Transverse colon (tissue), 4 donors: ENCODE data around the gene GLI1. TPM values are rescaled to one million over a fixed set of nuclear protein-coding genes. Genes with fewer than 3 reads are reported as not detected.

Source experiments
- DNase-seq: peaks from one replicate; pipeline ENCODE4 v3.0.0-alpha.2; 2019
- H3K27ac ChIP-seq, 4 donors: fragments of 200-600 bp; sonication (generic); 2 replicates each; pipeline ENCODE4 v1.5.1; 2016 to 2018; ENCODE audit warnings: inconsistent platforms in 4 of 4
- H3K27me3 ChIP-seq: fragments of 200-600 bp; sonication (generic); 2 replicates; pipeline ENCODE4 v1.5.1; 2017; ENCODE audit warnings: inconsistent platforms
- H3K36me3 ChIP-seq, 4 donors: fragments of 200-600 bp; sonication (generic); 2 replicates each; pipeline ENCODE4 v1.5.1; 2017 to 2019; ENCODE audit warnings: inconsistent platforms in 4 of 4
- H3K4me1 ChIP-seq, 4 donors: fragments of 200-600 bp; sonication (generic); 2 replicates each; pipeline ENCODE4 v1.5.1; 2017 to 2020; ENCODE audit warnings: inconsistent platforms in 4 of 4
- H3K4me3 ChIP-seq, 4 donors: fragments of 200-600 bp; sonication (generic); 1 replicate in 1 of 4; 2 replicates in 3 of 4; pipeline versions ENCODE4 v1.5.1 to v1.6.1; 2017 to 2019; ENCODE audit warnings: inconsistent platforms in 4 of 4
- H3K9me3 ChIP-seq, 2 donors: fragments of 200-600 bp; sonication (generic); 2 replicates each; pipeline ENCODE4 v1.5.1; 2017 to 2019; ENCODE audit warnings: inconsistent platforms in 2 of 2
- EP300 ChIP-seq: sonication (generic); formaldehyde crosslinking; IDR thresholded peaks from one replicate; pipeline ENCODE4 v1.6.1; 2017; ENCODE audit warnings: antibody characterized with exemption, low read depth
- POLR2A ChIP-seq: fragments of 450-650 bp; IDR thresholded peaks from one replicate; pipeline ENCODE4 v1.6.1; 2016; ENCODE audit warnings: antibody characterized with exemption, mild to moderate bottlenecking, moderate library complexity
- POLR2AphosphoS5 ChIP-seq, 3 donors: sonication (generic); formaldehyde crosslinking; IDR thresholded peaks; one replicate each; pipeline ENCODE4 v1.6.1; 2016; ENCODE audit warnings: antibody characterized with exemption in 3 of 3
- WGBS, 2 donors: methylation state at CpG; one replicate each; pipeline ENCODE4 v1.1.5; 2018; ENCODE audit warnings: low coverage in 1 of 2; 5-methylcytosine and 5-hydroxymethylcytosine counted together
- in situ Hi-C, 4 donors: fragments of 200-750 bp; cut with MboI; loops; one replicate each; pipeline versions ENCODE4 v1.15.0 to v1.15.1; 2017; ENCODE audit warnings: low sequenced_read_pairs in 3 of 4, low pct_ligation_motif_present in 1 of 4, low pct_unique_long_range_greater_than_20kb in 1 of 4
- intact Hi-C: fragments of 100-400 bp; cut with DNase I; formaldehyde crosslinking; loops from one replicate; pipeline ENCODE4 v1.15.1; 2023; ENCODE audit warnings: low total_unique reads
- total RNA-seq, 4 donors: library from RNA; depleted of rRNA; stranded (reverse); fragments of >200 nt; gene quantifications; one replicate each; pipeline ENCODE4 v1.1.0, GENCODE V29; 2016
- TF ChIP-seq, protein P1 (sequence below), 5 experiments: fragments of 200-600 bp in 3 of 5; fragments of 450-650 bp in 2 of 5; sonication (generic) in 3 of 5; IDR thresholded peaks; 1 replicate in 2 of 5; 2 replicates in 3 of 5; pipeline ENCODE4 v1.5.1; 2016 to 2017; ENCODE audit warnings: antibody characterized with exemption in 5 of 5, inconsistent platforms in 3 of 5, mild to moderate bottlenecking in 2 of 5, moderate library complexity in 1 of 5

Gene GLI1
- total RNA-seq, 4 donors from 2014 or later = 0.41 to 1.2 (median 0.79) TPM; not detected in 1

DNA sequence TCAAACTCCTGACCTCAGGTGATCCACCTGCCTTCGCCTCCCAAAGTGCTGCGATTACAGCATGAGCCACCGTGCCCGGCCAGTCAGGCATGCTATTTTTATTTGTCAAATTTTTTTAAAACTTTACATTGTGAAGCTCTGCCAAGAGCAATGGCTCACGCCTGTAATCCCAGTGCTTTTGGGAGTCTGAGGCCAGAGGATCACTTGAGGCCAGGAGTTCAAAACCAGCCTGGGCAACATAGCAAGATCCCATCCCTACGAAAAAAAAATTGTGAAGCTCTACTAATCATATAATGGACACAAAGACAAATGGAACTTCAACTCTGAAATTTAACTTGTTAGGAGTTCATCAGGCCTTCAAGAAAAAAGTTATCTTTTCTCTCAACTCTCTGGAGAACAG lies 30.6 kb upstream of the GLI1 start:
- H3K9me3 ChIP-seq = no peaks in the 10 kb centered on the region
- TF ChIP-seq EP300 (no peak), POLR2AphosphoS5 (IDR thresholded peaks at IDR 0.05) (no peak), POLR2A (no peak)
- TF ChIP-seq, protein P1, sequence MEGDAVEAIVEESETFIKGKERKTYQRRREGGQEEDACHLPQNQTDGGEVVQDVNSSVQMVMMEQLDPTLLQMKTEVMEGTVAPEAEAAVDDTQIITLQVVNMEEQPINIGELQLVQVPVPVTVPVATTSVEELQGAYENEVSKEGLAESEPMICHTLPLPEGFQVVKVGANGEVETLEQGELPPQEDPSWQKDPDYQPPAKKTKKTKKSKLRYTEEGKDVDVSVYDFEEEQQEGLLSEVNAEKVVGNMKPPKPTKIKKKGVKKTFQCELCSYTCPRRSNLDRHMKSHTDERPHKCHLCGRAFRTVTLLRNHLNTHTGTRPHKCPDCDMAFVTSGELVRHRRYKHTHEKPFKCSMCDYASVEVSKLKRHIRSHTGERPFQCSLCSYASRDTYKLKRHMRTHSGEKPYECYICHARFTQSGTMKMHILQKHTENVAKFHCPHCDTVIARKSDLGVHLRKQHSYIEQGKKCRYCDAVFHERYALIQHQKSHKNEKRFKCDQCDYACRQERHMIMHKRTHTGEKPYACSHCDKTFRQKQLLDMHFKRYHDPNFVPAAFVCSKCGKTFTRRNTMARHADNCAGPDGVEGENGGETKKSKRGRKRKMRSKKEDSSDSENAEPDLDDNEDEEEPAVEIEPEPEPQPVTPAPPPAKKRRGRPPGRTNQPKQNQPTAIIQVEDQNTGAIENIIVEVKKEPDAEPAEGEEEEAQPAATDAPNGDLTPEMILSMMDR (IDR thresholded peaks at IDR 0.05) = no peak
- no peak for DNase-seq
- WGBS, 2 donors = 78 to 84% methylated on average over 2 to 6 of the region's 6 CpGs
- peaks cover 5 to 22% (median 8%) of the 10 kb centered on the region in 4 donors for H3K4me1 ChIP-seq
- peak overlapping the region; percentile 94 to 98 (median 96) for H3K27ac ChIP-seq
- H3K27me3 ChIP-seq = no peaks in the 10 kb centered on the region
- H3K36me3 ChIP-seq = no peaks in the 10 kb centered on the region
- intact Hi-C loops = no loop called here
- in situ Hi-C loops = loop anchor here in 1 of 4 donors (25.0 kb wide), 1 partner anchor 117 kb away; no protein-coding TSS in a partner anchor
- H3K4me3 ChIP-seq = no peak overlapping the region

DNA sequence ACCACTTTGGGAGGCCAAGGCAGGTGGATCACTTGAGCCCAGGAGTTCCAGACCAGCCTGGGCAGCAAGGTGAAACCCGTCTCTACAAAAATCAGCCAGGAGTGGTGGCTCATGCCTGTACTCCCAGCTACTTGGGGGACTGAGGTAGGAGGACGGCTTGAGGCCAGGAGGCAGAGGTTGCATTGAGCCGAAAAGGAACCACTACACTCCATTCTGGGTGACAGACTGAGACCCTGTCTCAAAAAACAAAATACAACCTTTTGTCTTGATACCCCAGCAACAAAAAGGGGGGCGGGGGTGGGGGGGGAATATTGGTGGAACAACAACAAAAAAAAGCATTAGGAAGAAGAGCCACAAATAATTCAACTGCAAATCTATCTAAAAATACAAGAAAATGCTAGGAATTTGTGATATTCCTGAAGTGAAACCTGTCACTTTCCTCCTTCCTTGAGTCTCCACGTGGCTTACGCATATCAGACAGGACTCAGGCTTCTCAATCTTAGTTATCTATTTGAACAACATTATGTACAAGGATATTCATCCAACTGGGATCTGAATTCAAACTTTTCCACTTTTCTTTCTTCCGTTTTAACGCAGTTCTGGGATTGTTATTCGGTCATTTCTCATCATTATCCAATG lies 30.0 kb upstream of the GLI1 start:
- Histone ChIP-seq H3K4me1 (peaks cover 5 to 22% (median 8%) of the 10 kb centered on the region in 4 donors), H3K9me3 (no peaks in the 10 kb centered on the region), H3K36me3 (no peaks in the 10 kb centered on the region), H3K27ac (peak overlapping the region; percentile 94 to 98 (median 96)), H3K4me3 (peak overlapping the region; percentile 75 to 89 (median 78)), H3K27me3 (no peaks in the 10 kb centered on the region)
- in situ Hi-C loops (loop anchor here in 1 of 4 donors (25.0 kb wide), 1 partner anchor 117 kb away; no protein-coding TSS in a partner anchor), intact Hi-C loops (no loop called here)
- TF ChIP-seq, protein P1 (IDR thresholded peaks at IDR 0.05) = no peak
- TF ChIP-seq POLR2A (no peak), POLR2AphosphoS5 (IDR thresholded peaks at IDR 0.05) (no peak), EP300 (no peak)
- 21 to 24% methylated on average over 8 to 9 of the region's 9 CpGs for WGBS, 2 donors
- no peak for DNase-seq

DNA sequence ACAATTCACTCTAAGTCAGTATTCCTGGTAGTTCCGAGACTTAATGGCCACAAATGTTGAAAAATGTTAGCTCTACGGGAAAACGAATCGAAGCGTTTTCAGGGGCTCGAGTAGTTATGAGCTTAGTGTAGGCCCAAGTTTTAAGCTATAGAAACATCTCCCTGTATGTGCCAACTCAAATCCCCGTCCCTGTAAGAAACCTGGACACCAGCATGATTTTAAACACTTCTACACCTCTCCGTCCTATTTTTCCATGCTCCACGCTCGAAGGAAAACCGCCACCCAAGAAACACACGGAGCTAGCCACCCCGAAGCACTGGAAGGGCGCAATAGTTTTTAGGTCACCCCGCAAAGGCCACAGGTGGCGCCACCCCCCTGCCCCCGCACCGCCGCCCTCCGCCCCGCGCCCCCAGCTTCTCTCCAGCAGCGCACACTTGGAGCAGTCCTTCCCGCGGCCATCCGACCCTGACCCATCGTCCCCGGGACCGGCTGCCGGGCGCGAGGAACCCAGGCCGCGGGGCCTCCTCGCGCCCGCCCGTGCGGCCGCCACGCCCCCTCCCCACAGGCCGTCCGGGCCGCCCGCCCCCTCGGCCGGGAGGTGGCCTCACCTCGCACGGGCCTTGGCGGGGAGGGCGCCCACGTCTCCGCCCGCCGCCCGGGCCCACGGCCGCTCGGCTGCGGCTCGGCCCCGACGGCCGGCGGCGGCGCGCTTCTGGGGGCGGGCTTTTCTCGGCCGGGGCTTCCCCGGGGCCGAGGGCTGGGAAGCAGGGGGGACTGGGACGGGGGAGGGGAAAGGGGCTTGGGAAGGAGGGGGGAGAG lies 29.3 kb upstream of the GLI1 start:
- intact Hi-C loops (no loop called here), in situ Hi-C loops (loop anchor here in 1 of 4 donors (25.0 kb wide), 1 partner anchor 118 kb away; no protein-coding TSS in a partner anchor)
- peak overlapping the region; percentile 75 to 89 (median 78) for H3K4me3 ChIP-seq
- WGBS, 2 donors = 0 to 1% methylated on average over 16 to 23 of the region's 74 CpGs
- peaks cover 5 to 22% (median 8%) of the 10 kb centered on the region in 4 donors for H3K4me1 ChIP-seq
- TF ChIP-seq POLR2A = no peak
- no peak for TF ChIP-seq POLR2AphosphoS5 (IDR thresholded peaks at IDR 0.05)
- TF ChIP-seq, protein P1 (IDR thresholded peaks at IDR 0.05) = no peak
- no peak for TF ChIP-seq EP300
- no peaks in the 10 kb centered on the region for H3K27me3 ChIP-seq
- DNase-seq = no peak
- peak overlapping the region; percentile 94 to 98 (median 96) for H3K27ac ChIP-seq
- no peaks in the 10 kb centered on the region for H3K36me3 ChIP-seq
- H3K9me3 ChIP-seq = no peaks in the 10 kb centered on the region
